AML-193 (cell line): ENCODE measurements around the gene KYAT1.
"Not testable (repeated sequence)": the region's sequence is repeated elsewhere in the genome, so short reads cannot be mapped to it uniquely, and the experiment has no call there.

Source experiments
- DNase-seq, 2 experiments: peaks; one replicate each; lab custom pipeline; 2025; lab: John Stamatoyannopoulos, UW

Gene KYAT1

GRCh38 chr9:128885376-128885775 lies 3.6 kb upstream of the KYAT1 start:
- DNase-seq, result no peak

- no peak for DNase-seq
These were observed 2.4 kb upstream of the KYAT1 start for GRCh38 chr9:128884164-128884563.

DNA sequence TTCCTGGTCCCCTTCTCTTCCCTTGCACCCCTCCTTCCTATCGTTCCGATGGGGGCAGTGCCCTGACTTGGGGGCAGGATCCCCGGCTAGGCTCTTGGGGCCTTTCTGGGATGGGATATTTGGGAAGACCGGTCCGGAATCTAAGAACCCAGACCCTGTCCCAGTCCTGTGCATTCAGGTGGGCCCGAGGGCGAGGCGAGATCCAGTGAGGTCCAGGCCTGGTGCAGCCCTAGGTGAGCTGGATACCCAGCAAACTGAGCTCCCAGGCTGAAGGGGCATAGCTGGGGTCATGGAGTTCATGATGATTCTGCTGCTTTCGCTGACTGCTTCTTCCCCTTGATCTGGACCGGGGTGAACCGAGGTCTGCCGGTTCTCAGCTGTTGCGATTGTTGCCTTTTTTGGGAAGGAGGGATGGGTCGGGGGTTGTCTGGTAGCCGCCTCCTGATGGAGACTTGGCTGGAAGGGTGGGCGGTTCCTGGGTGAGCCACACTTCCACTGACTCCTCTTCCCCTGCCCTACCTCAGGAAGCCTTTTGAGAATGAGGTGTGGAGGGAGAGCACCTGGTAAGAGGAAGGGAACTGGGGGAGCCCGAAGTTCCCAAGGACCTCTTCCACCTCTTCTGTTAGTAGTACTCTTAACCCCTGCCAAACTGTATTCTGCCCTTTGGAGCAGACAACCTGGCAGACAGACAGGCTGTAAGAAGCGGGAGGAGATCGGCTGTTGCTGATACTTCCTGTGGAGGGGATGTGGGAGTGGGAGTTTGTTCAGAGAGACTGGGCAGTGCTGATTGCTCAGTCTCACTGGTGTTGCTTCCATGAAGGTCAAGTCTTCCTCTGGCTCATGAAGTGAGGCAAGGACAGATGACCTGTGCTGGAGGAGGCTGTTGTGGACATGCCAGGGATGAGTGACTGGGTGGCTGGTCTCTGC lies 1.2 kb upstream of the KYAT1 start:
- no peak for DNase-seq

DNA sequence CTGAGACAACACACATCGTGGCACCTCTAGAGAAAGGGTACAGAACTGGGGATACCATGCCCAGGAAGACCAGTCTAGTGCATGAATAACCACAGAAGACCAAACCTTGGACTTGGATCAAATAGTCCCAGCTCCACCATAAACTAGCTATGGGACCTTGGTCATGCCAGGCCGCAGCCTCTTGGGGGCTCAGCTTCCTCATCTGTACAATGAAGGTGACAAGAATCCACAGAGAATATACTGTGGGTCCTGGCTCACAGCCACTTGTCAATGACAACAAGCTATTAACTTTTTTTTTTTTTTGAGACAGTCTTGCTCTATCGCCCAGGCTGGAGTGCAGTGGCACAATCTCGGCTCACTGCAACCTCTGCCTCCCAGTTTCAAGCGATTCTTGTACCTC lies 3.9 kb downstream of the KYAT1 start:
- DNase-seq, result no peak

- DNase-seq, result not testable (repeated sequence)
These were observed 10.8 kb downstream of the KYAT1 start for GRCh38 chr9:128870941-128871265.

DNA sequence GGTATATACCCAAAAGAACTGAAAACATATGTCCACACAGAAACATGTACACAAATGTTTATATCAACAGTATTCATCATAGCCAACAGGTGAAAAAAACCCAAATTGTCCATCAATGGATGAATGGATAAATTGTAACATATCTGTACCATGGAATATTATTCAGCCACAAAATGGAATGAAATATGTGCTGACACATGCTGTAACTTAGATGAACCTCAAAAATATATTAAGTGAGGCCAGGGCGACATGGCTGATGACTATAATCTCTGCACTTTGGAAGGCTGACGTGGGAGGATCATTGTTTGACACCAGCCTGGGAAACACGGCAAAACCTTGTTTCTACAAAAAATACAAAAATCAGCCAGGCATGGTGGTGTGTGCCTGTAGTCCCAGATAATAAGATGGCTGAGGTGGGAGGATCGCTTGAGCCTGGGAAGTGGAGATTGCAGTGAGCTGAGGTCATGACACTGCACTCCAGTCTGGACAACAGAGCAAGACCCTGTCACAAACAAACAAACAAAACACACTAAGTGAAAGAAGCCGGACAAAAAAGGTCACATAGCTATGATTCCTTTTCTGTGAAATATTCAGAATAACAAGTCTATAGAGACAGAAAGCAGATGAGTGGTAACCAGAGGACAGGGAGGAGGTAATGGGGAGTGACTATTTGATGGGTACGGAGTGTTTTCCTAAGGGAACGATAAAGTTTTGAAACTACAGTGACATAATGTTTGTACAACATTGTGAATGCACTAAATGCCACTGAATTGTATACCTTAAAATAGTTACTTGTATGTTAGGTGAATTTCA lies 11.4 kb downstream of the KYAT1 start:
- no peak for DNase-seq

GRCh38 chr9:128863647-128864046 lies 18.1 kb downstream of the KYAT1 start:
- DNase-seq, result peak; percentile 49 to 55

DNA sequence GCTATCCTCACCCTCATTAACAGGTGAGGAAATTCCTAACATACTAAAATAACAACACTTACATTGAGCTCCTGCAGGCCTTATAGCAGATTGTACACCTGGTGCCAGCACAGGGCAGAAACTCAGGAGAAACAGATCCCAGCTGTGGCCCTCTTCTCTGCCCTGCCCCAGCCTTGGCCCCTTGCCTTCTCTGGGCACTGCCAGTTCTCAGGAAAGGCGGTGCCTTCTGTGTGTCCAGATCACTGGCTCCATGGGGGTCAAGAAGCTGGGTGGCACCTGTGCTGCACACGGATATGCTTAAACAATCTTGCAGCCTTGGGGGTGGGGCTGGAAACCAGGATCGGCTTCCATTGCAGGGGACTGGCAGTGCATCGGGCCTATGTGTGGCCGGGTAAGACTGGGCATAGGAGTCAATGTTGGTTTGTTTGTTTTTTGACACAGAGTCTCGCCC lies 19.3 kb downstream of the KYAT1 start:
- DNase-seq, result no peak

DNA sequence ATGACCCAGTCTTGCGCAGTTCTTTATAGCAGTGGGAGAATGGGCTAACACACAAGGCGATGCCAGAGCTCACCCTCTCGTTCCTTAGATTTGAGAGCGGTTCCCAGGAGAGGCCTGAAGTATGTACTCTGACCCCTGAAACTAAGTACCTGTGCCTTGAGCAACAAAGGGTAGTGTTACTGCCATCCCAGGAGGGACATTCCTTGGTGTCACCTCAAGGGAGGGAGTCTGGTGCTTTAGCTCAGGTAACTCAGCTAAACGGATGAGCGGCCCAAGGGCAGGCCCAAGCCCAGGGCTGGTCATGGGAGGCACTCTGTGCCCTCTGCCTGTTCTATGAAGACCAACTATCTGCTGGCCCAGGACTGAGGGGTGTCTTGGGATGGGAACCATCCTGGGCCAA lies 20.2 kb downstream of the KYAT1 start:
- no peak for DNase-seq

GRCh38 chr9:128860937-128861336 lies 20.8 kb downstream of the KYAT1 start:
- DNase-seq, result no peak

DNA sequence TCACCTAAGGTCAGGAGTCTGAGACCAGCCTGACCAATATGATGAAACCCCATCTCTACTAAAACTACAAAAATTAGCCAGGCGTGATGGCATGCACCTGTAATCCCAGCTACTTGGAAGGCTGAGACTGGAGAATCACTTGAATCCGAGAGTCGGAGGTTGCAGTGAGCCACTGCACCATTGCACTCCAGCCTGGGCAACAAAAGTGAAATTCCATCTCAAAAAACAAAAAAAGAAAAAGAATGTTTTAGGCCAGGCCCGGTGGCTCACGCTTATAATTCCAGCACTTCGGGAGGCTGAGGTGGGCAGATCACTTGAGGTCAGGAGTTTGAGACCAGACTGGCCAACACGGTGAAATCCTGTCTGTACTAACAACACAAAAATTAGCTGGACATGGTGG lies 23.3 kb downstream of the KYAT1 start:
- DNase-seq, result not testable (repeated sequence)

DNA sequence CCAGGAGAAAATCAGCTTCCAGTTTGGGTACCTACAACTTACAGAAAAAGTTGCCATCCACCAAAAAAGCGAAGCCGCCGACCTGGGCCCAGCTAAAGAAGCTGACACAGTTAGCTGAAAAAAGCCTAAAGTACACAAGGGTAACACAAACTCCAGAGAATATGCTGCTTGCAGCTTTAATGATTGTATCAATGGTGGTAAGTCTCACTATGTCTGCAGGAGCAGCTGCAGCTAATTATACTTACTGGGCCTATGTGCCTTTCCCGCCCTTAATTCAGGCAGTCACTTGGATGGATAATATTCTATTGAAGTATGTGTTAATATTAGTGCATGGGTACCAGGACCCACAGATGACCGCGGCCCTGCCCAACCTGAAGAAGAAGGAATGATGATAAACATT lies 27.3 kb downstream of the KYAT1 start:
- DNase-seq, result not testable (repeated sequence)

- not testable (repeated sequence) for DNase-seq
These were observed 29.1 kb downstream of the KYAT1 start for GRCh38 chr9:128852646-128853045.

- peak; percentile 38 to 55 for DNase-seq
These were observed 29.8 kb downstream of the KYAT1 start for GRCh38 chr9:128851779-128852600.

DNA sequence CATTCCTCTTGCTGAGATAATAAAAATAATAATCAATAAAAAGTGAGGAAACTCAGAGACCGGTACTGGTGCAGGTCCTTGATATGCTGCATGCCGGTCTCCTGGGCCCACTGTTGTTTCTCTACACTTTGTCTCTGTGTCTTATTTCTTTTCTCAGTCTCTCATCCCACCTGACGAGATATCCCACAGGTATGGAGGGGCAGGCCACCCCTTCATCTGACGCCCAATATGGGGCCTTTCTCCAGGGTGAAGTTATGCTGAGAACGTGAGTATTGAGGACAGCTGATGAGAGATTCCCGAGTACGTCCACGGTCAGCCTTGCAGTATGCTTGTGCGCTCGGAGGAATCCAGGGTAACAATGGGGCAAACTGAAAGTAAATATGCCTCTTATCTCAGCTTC lies 30.7 kb downstream of the KYAT1 start:
- not testable (repeated sequence) for DNase-seq

GRCh38 chr9:128847803-128848202 lies 33.9 kb downstream of the KYAT1 start:
- DNase-seq, result no peak

GRCh38 chr9:128846680-128847030 lies 35.1 kb downstream of the KYAT1 start:
- no peak for DNase-seq

DNA sequence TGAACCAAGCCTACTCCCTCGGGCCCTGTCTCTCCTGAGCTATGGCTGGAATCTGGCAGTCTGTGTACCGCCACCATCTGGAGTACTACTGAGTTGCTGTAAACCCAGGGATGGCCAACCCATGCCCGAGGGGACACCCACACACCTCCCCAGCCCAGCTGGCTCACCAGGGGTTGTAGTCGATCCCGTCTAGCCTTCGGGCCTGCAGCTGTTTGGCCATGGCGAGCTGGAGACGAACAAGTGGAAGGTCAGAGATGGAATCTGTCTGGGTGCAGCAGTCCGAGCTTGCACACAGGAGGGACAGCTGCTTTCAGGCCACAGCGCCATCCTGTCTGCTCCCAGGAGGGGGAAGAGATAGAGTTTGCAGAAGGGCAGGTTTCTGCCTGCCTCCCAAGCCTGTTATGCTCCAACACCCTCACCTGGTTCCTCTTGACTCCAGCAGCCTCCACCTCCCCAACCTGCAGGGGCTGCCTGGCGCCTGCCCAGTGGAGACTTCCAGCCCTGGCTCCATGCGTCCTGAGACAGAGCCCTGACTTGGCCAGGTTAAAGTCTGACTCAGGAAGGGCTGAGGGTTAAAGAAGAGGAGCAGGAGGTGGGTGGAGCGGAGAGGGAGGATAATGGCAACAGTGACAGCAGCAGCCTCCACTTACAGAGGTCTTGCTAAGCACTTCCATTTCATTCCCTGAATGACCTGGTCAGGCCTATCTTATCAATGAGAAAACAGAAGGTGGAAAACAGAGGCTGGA lies 36.4 kb downstream of the KYAT1 start:
- DNase-seq, result no peak

DNA sequence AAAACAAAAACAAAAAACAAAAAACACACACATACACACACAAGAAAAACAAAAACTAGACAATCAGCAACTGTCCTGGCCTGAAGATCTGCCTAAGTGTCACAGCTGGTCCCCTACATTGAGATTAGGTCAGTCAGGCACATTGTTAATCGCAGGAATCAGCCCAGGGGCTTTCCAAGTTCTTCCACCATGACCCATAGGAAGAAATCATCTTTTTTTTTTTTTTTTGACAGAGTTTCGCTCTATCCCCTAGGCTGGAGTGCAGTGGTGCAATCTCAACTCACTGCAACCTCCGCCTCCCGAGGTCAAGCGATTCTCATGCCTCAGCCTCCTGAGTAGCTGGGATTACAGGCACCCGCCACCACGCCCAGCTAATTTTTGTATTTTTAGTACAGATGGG lies 38.6 kb downstream of the KYAT1 start:
- not testable (repeated sequence) for DNase-seq

- no peak for DNase-seq
These were observed 39.9 kb downstream of the KYAT1 start for GRCh38 chr9:128841694-128842492.

DNA sequence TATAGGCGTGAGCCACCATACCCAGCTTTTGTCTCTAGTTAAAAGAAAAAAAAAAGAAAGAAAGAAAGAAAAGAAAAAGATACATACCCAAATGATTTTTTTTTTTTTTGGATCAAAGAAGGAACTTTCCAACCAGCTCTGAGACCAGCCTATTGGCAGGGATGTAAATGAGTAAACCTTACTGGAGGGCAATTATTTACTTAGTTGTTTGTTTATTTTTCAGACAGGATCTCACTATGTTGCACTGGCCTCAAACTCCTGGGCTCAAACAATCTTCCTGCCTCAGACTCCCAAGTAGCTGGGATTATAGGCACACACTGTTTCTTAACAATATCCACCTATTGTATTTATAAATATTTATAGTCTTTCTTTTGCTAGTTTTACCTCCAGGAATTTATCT lies 41.2 kb downstream of the KYAT1 start:
- no peak for DNase-seq
